Neural progenitor cell (in vitro differentiated cells): ENCODE data around the gene RNF11. TPM values are rescaled to one million over a fixed set of nuclear protein-coding genes. Genes with fewer than 3 reads are reported as not detected.

Source experiments
- DNase-seq: peaks from one replicate; pipeline ENCODE4 v3.0.0-alpha.2; 2016; ENCODE audit warnings: low spot score
- H2AFZ ChIP-seq: fragments of 200-600 bp; sonication (generic); replicated peaks from 2 replicates; pipeline ENCODE4 v1.6.1; 2016; ENCODE audit warnings: antibody characterized with exemption
- H3F3A ChIP-seq: fragments of 200-600 bp; sonication (generic); 2 replicates; pipeline ENCODE4 v1.6.1; 2016; ENCODE audit warnings: antibody characterized with exemption, low read depth
- H3K27ac ChIP-seq: fragments of 200-600 bp; sonication (generic); 2 replicates; pipeline ENCODE4 v1.5.1; 2016; ENCODE audit warnings: mild to moderate bottlenecking
- H3K27me3 ChIP-seq: fragments of 200-600 bp; sonication (generic); 2 replicates; pipeline ENCODE4 v1.6.1; 2016; ENCODE audit warnings: mild to moderate bottlenecking, moderate library complexity
- H3K36me3 ChIP-seq: fragments of 200-600 bp; sonication (generic); 2 replicates; pipeline ENCODE4 v1.5.1; 2016
- H3K4me1 ChIP-seq: fragments of 200-600 bp; sonication (generic); 2 replicates; pipeline ENCODE4 v1.6.1; 2016; ENCODE audit warnings: mixed run types
- H3K4me2 ChIP-seq: fragments of 200-600 bp; sonication (generic); 2 replicates; pipeline ENCODE4 v1.6.1; 2016
- H3K4me3 ChIP-seq: fragments of 200-600 bp; sonication (generic); 2 replicates; pipeline ENCODE4 v1.5.1; 2016
- H3K79me2 ChIP-seq: fragments of 200-600 bp; sonication (generic); 2 replicates; pipeline ENCODE4 v1.6.1; 2016; ENCODE audit warnings: low read depth
- H3K9ac ChIP-seq: fragments of 200-600 bp; sonication (generic); 2 replicates; pipeline ENCODE4 v1.6.1; 2016
- H3K9me3 ChIP-seq: fragments of 200-600 bp; sonication (generic); 2 replicates; pipeline ENCODE4 v1.5.1; 2016; ENCODE audit warnings: low read depth
- H4K20me1 ChIP-seq: fragments of 200-600 bp; sonication (generic); 2 replicates; pipeline ENCODE4 v1.6.1; 2016; ENCODE audit warnings: low read depth
- H3K27ac Mint-ChIP-seq: 3 replicates; pipeline ENCODE4 v1.8.0; 2021; ENCODE audit warnings: mixed read lengths
- H3K27me3 Mint-ChIP-seq: 2 replicates; pipeline ENCODE4 v1.8.0; 2022; ENCODE audit warnings: low read depth, mild to moderate bottlenecking, inconsistent platforms, moderate library complexity, mixed read lengths; ENCODE audit not compliant: insufficient read depth
- H3K36me3 Mint-ChIP-seq: 3 replicates; pipeline ENCODE4 v1.8.0; 2021; ENCODE audit warnings: mixed read lengths
- H3K4me1 Mint-ChIP-seq: 3 replicates; pipeline ENCODE4 v1.8.0; 2021; ENCODE audit warnings: mixed read lengths
- H3K4me3 Mint-ChIP-seq: 3 replicates; pipeline ENCODE4 v1.8.0; 2021; ENCODE audit warnings: mild to moderate bottlenecking, moderate library complexity, mixed read lengths
- H3K9me3 Mint-ChIP-seq: 3 replicates; pipeline ENCODE4 v1.8.0; 2020; ENCODE audit warnings: mixed read lengths
- CTCF ChIP-seq: fragments of 200-600 bp; sonication (generic); IDR thresholded peaks from 2 replicates; pipeline ENCODE4 v1.5.1; 2017; ENCODE audit warnings: antibody characterized with exemption, mild to moderate bottlenecking
- EZH2 ChIP-seq: fragments of 200-600 bp; sonication (generic); IDR thresholded peaks from 2 replicates; pipeline ENCODE4 v1.6.1; 2017; ENCODE audit warnings: antibody characterized with exemption, mild to moderate bottlenecking, moderate library complexity
- EZH2phosphoT487 ChIP-seq: fragments of 200-600 bp; sonication (generic); IDR thresholded peaks from 2 replicates; pipeline ENCODE4 v1.6.1; 2017; ENCODE audit warnings: antibody characterized with exemption
- total RNA-seq: library from RNA; depleted of rRNA; stranded (reverse); fragments of >200 nt; gene quantifications from 2 replicates; pipeline ENCODE4 v1.2.3, GENCODE V29; 2015; ENCODE audit warnings: low replicate concordance

Gene RNF11
- total RNA-seq, 1 donor from 2014 or later: 108 TPM

- Histone ChIP-seq H3K9ac (no peak overlapping the region), H3K79me2 (peaks cover 43% of the 10 kb centered on the region), H3K4me2 (no peak overlapping the region), H3K4me1 (no peaks in the 10 kb centered on the region), H3K36me3 (peaks cover 15% of the 10 kb centered on the region), H4K20me1 (peaks cover 46% of the 10 kb centered on the region), H3K9me3 (no peaks in the 10 kb centered on the region), H3K27me3 (no peaks in the 10 kb centered on the region), H3K4me3 (no peak overlapping the region), H2AFZ (no peak overlapping the region), H3K27ac (no peak overlapping the region), H3F3A (no peaks in the 10 kb centered on the region)
- no peak overlapping the region for H3K4me3 Mint-ChIP-seq
- no peak for DNase-seq
- peaks cover 20% of the 10 kb centered on the region for H3K4me1 Mint-ChIP-seq
- TF ChIP-seq EZH2 (no peak), CTCF (no peak)
- no peak overlapping the region for H3K27ac Mint-ChIP-seq
- H3K36me3 Mint-ChIP-seq: peaks cover 16% of the 10 kb centered on the region
- no peaks in the 10 kb centered on the region for H3K27me3 Mint-ChIP-seq
- no peaks in the 10 kb centered on the region for H3K9me3 Mint-ChIP-seq
Observed at GRCh38 chr1:51268634-51269033, 32.6 kb downstream of the RNF11 start.

GRCh38 chr1:51270751-51271150 lies 34.7 kb downstream of the RNF11 start:
- no peak overlapping the region for H3K9ac ChIP-seq
- H3K4me3 Mint-ChIP-seq: no peak overlapping the region
- H3K4me1 ChIP-seq: no peaks in the 10 kb centered on the region
- peaks cover 7% of the 10 kb centered on the region for H3K4me1 Mint-ChIP-seq
- H3K27ac ChIP-seq: no peak overlapping the region
- H3K36me3 Mint-ChIP-seq: peaks cover 21% of the 10 kb centered on the region
- no peaks in the 10 kb centered on the region for H3F3A ChIP-seq
- no peak overlapping the region for H3K4me3 ChIP-seq
- no peak overlapping the region for H3K4me2 ChIP-seq
- no peaks in the 10 kb centered on the region for H3K27me3 ChIP-seq
- no peak for DNase-seq
- no peaks in the 10 kb centered on the region for H3K9me3 ChIP-seq
- H3K9me3 Mint-ChIP-seq: no peaks in the 10 kb centered on the region
- no peaks in the 10 kb centered on the region for H3K27me3 Mint-ChIP-seq
- TF ChIP-seq CTCF (no peak), EZH2phosphoT487 (no peak), EZH2 (no peak)
- peaks cover 23% of the 10 kb centered on the region for H3K79me2 ChIP-seq
- peaks cover 28% of the 10 kb centered on the region for H4K20me1 ChIP-seq
- H3K36me3 ChIP-seq: peaks cover 16% of the 10 kb centered on the region
- no peak overlapping the region for H2AFZ ChIP-seq
- no peak overlapping the region for H3K27ac Mint-ChIP-seq

DNA sequence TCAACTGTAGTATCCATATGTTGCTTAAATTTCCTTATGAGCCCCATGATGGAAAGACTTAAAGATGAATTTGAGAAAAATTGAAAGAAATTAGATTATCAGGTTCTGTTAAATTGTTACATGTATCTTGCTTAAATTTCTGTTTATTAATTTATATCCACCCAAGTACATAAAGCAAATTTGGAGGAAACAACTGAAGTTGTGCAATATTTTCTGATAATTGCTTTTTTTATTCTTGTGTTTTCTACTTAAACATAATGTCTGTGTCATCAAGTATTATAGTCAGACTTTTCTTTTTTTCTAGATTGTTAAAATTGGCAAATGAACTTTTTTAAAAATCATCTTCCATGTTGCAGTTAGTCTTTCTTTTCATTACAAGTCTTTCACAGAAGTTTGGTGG lies 36.8 kb downstream of the RNF11 start:
- H3F3A ChIP-seq: no peaks in the 10 kb centered on the region
- no peak overlapping the region for H3K9ac ChIP-seq
- TF ChIP-seq EZH2phosphoT487 (no peak), EZH2 (no peak), CTCF (no peak)
- H3K79me2 ChIP-seq: peaks cover 6% of the 10 kb centered on the region
- no peak overlapping the region for H3K4me3 ChIP-seq
- Mint-ChIP-seq H3K9me3 (no peaks in the 10 kb centered on the region), H3K27me3 (no peaks in the 10 kb centered on the region), H3K4me3 (no peak overlapping the region), H3K4me1 (peaks cover 13% of the 10 kb centered on the region), H3K27ac (no peak overlapping the region), H3K36me3 (peaks cover 21% of the 10 kb centered on the region)
- H4K20me1 ChIP-seq: peaks cover 8% of the 10 kb centered on the region
- H3K4me2 ChIP-seq: no peak overlapping the region
- no peak overlapping the region for H3K27ac ChIP-seq
- H3K36me3 ChIP-seq: peaks cover 16% of the 10 kb centered on the region
- no peaks in the 10 kb centered on the region for H3K4me1 ChIP-seq
- H2AFZ ChIP-seq: no peak overlapping the region
- DNase-seq: no peak
- H3K27me3 ChIP-seq: no peaks in the 10 kb centered on the region
- no peaks in the 10 kb centered on the region for H3K9me3 ChIP-seq

- no peaks in the 10 kb centered on the region for H3K9me3 ChIP-seq
- peaks cover 13% of the 10 kb centered on the region for H3K4me1 Mint-ChIP-seq
- DNase-seq: no peak
- H3K9me3 Mint-ChIP-seq: no peaks in the 10 kb centered on the region
- H2AFZ ChIP-seq: no peak overlapping the region
- H3F3A ChIP-seq: no peaks in the 10 kb centered on the region
- H3K4me2 ChIP-seq: no peak overlapping the region
- no peaks in the 10 kb centered on the region for H3K4me1 ChIP-seq
- H3K79me2 ChIP-seq: no peaks in the 10 kb centered on the region
- H3K9ac ChIP-seq: no peak overlapping the region
- no peaks in the 10 kb centered on the region for H3K27me3 ChIP-seq
- TF ChIP-seq CTCF (no peak), EZH2 (no peak), EZH2phosphoT487 (no peak)
- no peak overlapping the region for H3K27ac Mint-ChIP-seq
- H3K27ac ChIP-seq: no peak overlapping the region
- H3K36me3 Mint-ChIP-seq: peaks cover 21% of the 10 kb centered on the region
- peaks cover 16% of the 10 kb centered on the region for H3K36me3 ChIP-seq
- H3K4me3 Mint-ChIP-seq: no peak overlapping the region
- H3K27me3 Mint-ChIP-seq: no peaks in the 10 kb centered on the region
- no peaks in the 10 kb centered on the region for H4K20me1 ChIP-seq
- no peak overlapping the region for H3K4me3 ChIP-seq
Observed at GRCh38 chr1:51274676-51275075, 38.6 kb downstream of the RNF11 start.
